ENCODE data around the gene ATF2.

GRCh38 chr2:175207741-175208438 is 39.9 kb upstream of the ATF2 start:
- TF ChIP-seq POLR2A (IDR thresholded peaks at IDR 0.05) (no peak), CTCF (IDR thresholded peaks at IDR 0.05) (no peak)

Data from heart left ventricle (tissue), 13 donors.